ENCODE results near the gene ZPBP2. TPM values are rescaled to one million over a fixed set of nuclear protein-coding genes. Genes with fewer than 3 reads are reported as not detected.
A peak's percentile ranks its signal among the peaks of the same experiment; 100 is the strongest.

Gene ZPBP2
- total and polyA plus RNA-seq, 2 of the 13 experiments (the other 11 are each of a cell fraction or from before 2014, with no cell fraction given), result not detected

- TF ChIP-seq AHDC1 (CRISPR knock-in tag; IDR thresholded peaks at IDR 0.05; ENCODE audit: borderline replicate concordance) (peak; percentile 40; the same call in 1 of the 2 replicates), ZNF224 (CRISPR knock-in tag; IDR thresholded peaks at IDR 0.05) (0 out of 2 replicates have a peak, but pooled peaks have one; percentile 88), ZNF282 (IDR thresholded peaks at IDR 0.05; ENCODE audit: partially characterized antibody) (no peak), ZNF772 (CRISPR knock-in tag; IDR thresholded peaks at IDR 0.05) (peak; percentile 98), ZXDC (CRISPR knock-in tag; IDR thresholded peaks at IDR 0.05) (no peak), JARID2 (CRISPR knock-in tag; IDR thresholded peaks at IDR 0.05; ENCODE audit: insufficient replicate concordance) (peak; percentile 92), ATF7-NPFF (CRISPR knock-in tag; IDR thresholded peaks at IDR 0.05; ENCODE audit: low read depth) (peak; percentile 99), GABPB1 (CRISPR knock-in tag; IDR thresholded peaks at IDR 0.05) (peak; percentile 85), RBAK (CRISPR knock-in tag; IDR thresholded peaks at IDR 0.05) (no peak), PRMT3 (CRISPR knock-in tag; IDR thresholded peaks at IDR 0.05; ENCODE audit: borderline replicate concordance, low read depth) (peak; percentile 86), ZNF296 (CRISPR knock-in tag; conservative IDR thresholded peaks at IDR 0.05) (peak; percentile 84), RARG (CRISPR knock-in tag; IDR thresholded peaks at IDR 0.05; ENCODE audit: low read depth) (no peak), ZNF841 (CRISPR knock-in tag; IDR thresholded peaks at IDR 0.05; ENCODE audit: borderline replicate concordance) (peak; percentile 90), KLF11 (CRISPR knock-in tag; IDR thresholded peaks at IDR 0.05) (peak; percentile 94; the same call in 1 of the 2 replicates), POLR2AphosphoS2 (IDR thresholded peaks at IDR 0.05; ENCODE audit: low read depth, low read length) (no peak), HIVEP1 (CRISPR knock-in tag; IDR thresholded peaks at IDR 0.05) (peak; percentile 100), ELF3 (CRISPR knock-in tag; IDR thresholded peaks at IDR 0.05) (peak; percentile 90), AHR (CRISPR knock-in tag; IDR thresholded peaks at IDR 0.05) (peak; percentile 93; the same call in 1 of the 2 replicates), ETS1 (CRISPR knock-in tag; IDR thresholded peaks at IDR 0.05) (no peak), BHLHE40 (IDR thresholded peaks at IDR 0.05; ENCODE audit: low read length) (peak; percentile 39; the same call in 1 of the 2 replicates)
These were observed 3.9 kb upstream of the ZPBP2 start, which contains the start of gene IKZF3 (continued) for GRCh38 chr17:39863918-39864746.
